ENCODE data around the gene SORBS1.

Gene SORBS1

GRCh38 chr10:95293631-95294030, 267.5 kb downstream of the SORBS1 start:
- DNase-seq (ENCODE audit: low read depth in 2 of 2): no peak

- DNase-seq (ENCODE audit: low read depth in 2 of 2): no peak
Observed at GRCh38 chr10:95291365-95292039, 269.7 kb downstream of the SORBS1 start.

GRCh38 chr10:95290461-95291364, 270.5 kb downstream of the SORBS1 start, which contains the start of gene PDLIM1:
Gene PDLIM1, minus strand, starts transcription at chr10:95291003. Its CDS starts 88 bp downstream, at chr10:95290915.
- no peak for DNase-seq (ENCODE audit: low read depth in 2 of 2)

GRCh38 chr10:95289921-95290421, 271.2 kb downstream of the SORBS1 start:
- DNase-seq (ENCODE audit: low read depth in 2 of 2): no peak

GRCh38 chr10:95289003-95289920, 271.9 kb downstream of the SORBS1 start:
- DNase-seq (ENCODE audit: low read depth in 2 of 2): no peak

GRCh38 chr10:95288303-95288702, 272.9 kb downstream of the SORBS1 start:
- DNase-seq (ENCODE audit: low read depth in 2 of 2): no peak

GRCh38 chr10:95287281-95287680, 273.9 kb downstream of the SORBS1 start:
- DNase-seq (ENCODE audit: low read depth in 2 of 2): no peak

- DNase-seq (ENCODE audit: low read depth in 2 of 2): no peak
Observed at GRCh38 chr10:95286707-95287106, 274.5 kb downstream of the SORBS1 start.

- DNase-seq (ENCODE audit: low read depth in 2 of 2): no peak
Observed at GRCh38 chr10:95285556-95285955, 275.6 kb downstream of the SORBS1 start.

- no peak for DNase-seq (ENCODE audit: low read depth in 2 of 2)
Observed at GRCh38 chr10:95284807-95285206, 276.4 kb downstream of the SORBS1 start.

GRCh38 chr10:95282107-95282506, 279.1 kb downstream of the SORBS1 start:
- DNase-seq (ENCODE audit: low read depth in 2 of 2): no peak

- DNase-seq (ENCODE audit: low read depth in 2 of 2): no peak
Observed at GRCh38 chr10:95281206-95281605, 280.0 kb downstream of the SORBS1 start.

- DNase-seq (ENCODE audit: low read depth in 2 of 2): no peak
Observed at GRCh38 chr10:95280637-95281036, 280.5 kb downstream of the SORBS1 start.

GRCh38 chr10:95279042-95279820, 281.9 kb downstream of the SORBS1 start:
- DNase-seq (ENCODE audit: low read depth in 2 of 2): no peak

GRCh38 chr10:95278061-95278988, 282.8 kb downstream of the SORBS1 start:
- DNase-seq (ENCODE audit: low read depth in 2 of 2): no peak

- no peak for DNase-seq (ENCODE audit: low read depth in 2 of 2)
Observed at GRCh38 chr10:95277614-95278013, 283.6 kb downstream of the SORBS1 start.

GRCh38 chr10:95277201-95277570, 284.0 kb downstream of the SORBS1 start:
- no peak for DNase-seq (ENCODE audit: low read depth in 2 of 2)

GRCh38 chr10:95276367-95277200, 284.6 kb downstream of the SORBS1 start:
- DNase-seq (ENCODE audit: low read depth in 2 of 2): no peak
